Common myeloid progenitor, CD34-positive (primary cell): ENCODE results near the gene TOP2A.

Experiments used
- CTCF ChIA-PET: fragments of 350-600 bp; sonication (Branson Sonifier 250); formaldehyde crosslinking; loops from one replicate; lab custom pipeline; 2021; ENCODE audit warnings: antibody characterized with exemption; lab: Charles Lee
- POLR2A ChIA-PET: fragments of 350-600 bp; sonication (Branson Sonifier 250); formaldehyde crosslinking; loops from one replicate; lab custom pipeline; 2021; ENCODE audit warnings: antibody characterized with exemption; lab: Charles Lee
- DNase-seq, 3 donors: peaks; one replicate each; pipeline versions ENCODE4 v3.0.0 to v3.0.0-alpha.2; 2013
- H3K27ac ChIP-seq, 2 experiments: 1 replicate in 1 of 2; 2 replicates in 1 of 2; pipeline ENCODE4 v1.7.0; 2013; ENCODE audit warnings: inconsistent platforms in 2 of 2, low read length in 2 of 2, mild to moderate bottlenecking in 2 of 2, low read depth in 1 of 2, moderate library complexity in 1 of 2; ENCODE audit not compliant: severe bottlenecking in 2 of 2, insufficient read depth in 1 of 2, poor library complexity in 1 of 2
- H3K27me3 ChIP-seq, 5 experiments: replicated peaks in 2 of 5; 1 replicate in 3 of 5; 2 replicates in 2 of 5; pipeline versions ENCODE4 v1.6.1 to v1.7.0; 2013; ENCODE audit warnings: low read length in 4 of 5, mild to moderate bottlenecking in 2 of 5, moderate library complexity in 2 of 5, inconsistent platforms in 1 of 5; ENCODE audit not compliant: insufficient read depth in 5 of 5, control insufficient read depth in 4 of 5
- H3K36me3 ChIP-seq, 4 experiments: 1 replicate in 2 of 4; 2 replicates in 2 of 4; pipeline versions ENCODE4 v1.6.1 to v1.7.0; 2013; ENCODE audit warnings: low read length in 3 of 4, control low read depth in 1 of 4, mild to moderate bottlenecking in 1 of 4; ENCODE audit not compliant: control insufficient read depth in 4 of 4, insufficient read depth in 4 of 4
- H3K4me1 ChIP-seq, 4 experiments: 1 replicate in 3 of 4; 2 replicates in 1 of 4; pipeline versions ENCODE4 v1.6.1 to v1.7.1; 2013; ENCODE audit warnings: low read length in 3 of 4, mild to moderate bottlenecking in 3 of 4, control low read depth in 1 of 4, inconsistent platforms in 1 of 4, moderate library complexity in 1 of 4; ENCODE audit not compliant: control insufficient read depth in 4 of 4, insufficient read depth in 4 of 4; ENCODE audit errors: control extremely low read depth in 1 of 4
- H3K4me3 ChIP-seq, 7 experiments: 1 replicate in 4 of 7; 2 replicates in 3 of 7; pipeline versions ENCODE4 v1.5.1 to v1.7.0; 2013; ENCODE audit warnings: mild to moderate bottlenecking in 7 of 7, low read length in 6 of 7, moderate library complexity in 6 of 7, inconsistent platforms in 2 of 7, low read depth in 2 of 7, control low read depth in 1 of 7; ENCODE audit not compliant: insufficient read depth in 4 of 7, control insufficient read depth in 1 of 7; ENCODE audit errors: extremely low read depth in 1 of 7
- H3K9me3 ChIP-seq, 5 experiments: 1 replicate in 4 of 5; 2 replicates in 1 of 5; pipeline versions ENCODE4 v1.6.1 to v1.7.1; 2013; ENCODE audit warnings: low read length in 4 of 5, mild to moderate bottlenecking in 2 of 5, inconsistent platforms in 1 of 5, low read depth in 1 of 5, moderate library complexity in 1 of 5; ENCODE audit not compliant: control insufficient read depth in 4 of 5, insufficient read depth in 2 of 5; ENCODE audit errors: control extremely low read depth in 1 of 5
- WGBS: methylation state at CpG from one replicate; pipeline ENCODE4 v1.1.5; 2013; ENCODE audit not compliant: insufficient coverage; 5-methylcytosine and 5-hydroxymethylcytosine counted together

Gene TOP2A

DNA sequence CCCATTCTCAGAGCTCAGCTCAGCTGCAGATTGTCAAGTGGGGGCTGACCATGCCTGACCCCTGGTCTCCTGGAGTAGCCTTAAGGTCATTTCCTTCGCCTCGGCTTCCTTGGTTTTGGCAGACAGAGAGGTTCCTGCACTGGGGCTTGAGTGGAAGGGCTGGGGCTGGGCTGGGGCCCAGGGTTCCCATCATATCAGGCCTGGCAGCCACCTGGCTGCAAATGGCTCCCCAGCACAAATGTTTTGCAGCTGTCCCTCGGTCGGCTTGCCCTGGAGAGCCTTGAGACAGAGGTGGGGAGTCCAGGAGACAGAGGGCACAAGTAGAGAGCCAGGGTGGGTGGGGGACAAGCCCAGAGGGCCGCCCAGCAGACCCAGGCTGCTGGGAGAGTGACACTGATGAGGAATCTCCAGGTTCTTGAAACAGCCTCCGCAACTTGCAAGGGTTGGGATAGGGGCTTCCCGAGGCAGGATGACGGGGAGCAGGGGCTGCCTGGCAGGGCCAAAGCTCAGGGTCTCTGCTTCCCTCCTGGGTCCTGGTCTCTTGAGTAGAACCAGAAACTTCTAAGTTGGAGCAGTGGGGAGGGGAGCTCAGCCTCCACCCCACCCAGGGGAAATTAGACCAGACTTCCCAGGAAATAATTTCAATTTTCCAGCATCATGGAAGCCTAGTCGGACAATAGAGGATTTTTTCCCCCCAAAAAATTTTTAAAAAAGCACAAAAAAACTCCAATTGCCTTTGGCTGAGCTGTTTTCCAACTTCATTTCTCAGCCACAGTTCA is 44.8 kb upstream of the TOP2A start:
- Histone ChIP-seq H3K36me3 (no peaks in the 10 kb centered on the region), H3K27ac (no peak overlapping the region), H3K4me1 (no peaks in the 10 kb centered on the region), H3K27me3 (no peaks in the 10 kb centered on the region), H3K9me3 (no peaks in the 10 kb centered on the region), H3K4me3 (no peak overlapping the region)
- CTCF ChIA-PET: interaction anchor here (0.8 to 1.6 kb wide), 4 partner anchors 12 to 96 kb away, joined by 3 to 4 read pairs (median 4); no protein-coding TSS in a partner anchor
- POLR2A ChIA-PET: interaction anchor here (0.8 kb wide), 1 partner anchor 66 kb away, joined by 3 read pairs; no protein-coding TSS in a partner anchor
- no peak for DNase-seq
- WGBS: 100% methylated on average over 8 of the region's 9 CpGs

- H3K27me3 ChIP-seq: no peaks in the 10 kb centered on the region
- H3K27ac ChIP-seq: no peak overlapping the region
- ChIA-PET CTCF (interaction anchor here (0.8 to 1.6 kb wide), 5 partner anchors 10 to 97 kb away, joined by 3 to 5 read pairs (median 4); no protein-coding TSS in a partner anchor), POLR2A (no interaction called here)
- H3K9me3 ChIP-seq: no peaks in the 10 kb centered on the region
- H3K4me1 ChIP-seq: no peaks in the 10 kb centered on the region
- 91% methylated on average over 6 of the region's 12 CpGs for WGBS
- no peaks in the 10 kb centered on the region for H3K36me3 ChIP-seq
- DNase-seq: no peak
- no peak overlapping the region for H3K4me3 ChIP-seq
These were observed 44.1 kb upstream of the TOP2A start for GRCh38 chr17:40461732-40462342.

DNA sequence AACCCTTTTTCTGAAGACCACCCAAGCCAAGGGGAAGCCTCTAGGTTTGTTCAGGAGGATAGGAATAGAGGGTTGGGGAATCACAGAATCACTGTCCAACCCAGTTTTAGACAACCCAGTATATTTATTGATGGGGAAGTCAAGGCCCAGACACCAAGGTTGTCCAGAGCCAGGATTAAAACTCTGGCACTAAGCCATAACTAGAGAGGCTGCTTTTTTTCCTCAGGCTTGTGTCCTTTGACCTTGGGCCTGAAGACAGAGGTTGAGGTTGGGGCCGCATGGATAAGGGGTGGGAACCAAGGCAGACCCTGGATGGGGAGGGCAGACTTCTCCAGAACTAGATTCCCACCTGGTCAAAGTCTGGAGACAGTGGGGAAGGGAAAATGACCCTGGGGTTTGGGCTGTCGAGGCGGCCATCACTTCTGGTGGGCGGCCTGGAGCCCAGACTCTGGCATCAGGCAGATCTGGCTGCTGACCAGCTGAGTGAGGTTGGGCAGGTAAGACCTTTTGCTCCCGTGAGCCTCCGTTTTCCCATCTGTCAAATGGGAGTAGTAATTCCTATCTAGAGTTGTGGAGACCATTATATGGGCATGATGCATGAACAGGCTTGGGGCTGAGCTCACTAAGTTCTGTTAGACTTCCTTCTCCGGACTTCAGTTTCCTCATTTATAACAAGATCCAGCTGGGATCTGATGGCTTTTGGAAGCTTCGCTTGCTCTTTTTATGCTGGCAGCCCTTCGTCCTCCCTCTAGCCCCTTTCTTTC is 43.5 kb upstream of the TOP2A start:
- Histone ChIP-seq H3K4me1 (no peaks in the 10 kb centered on the region), H3K36me3 (no peaks in the 10 kb centered on the region), H3K4me3 (no peak overlapping the region), H3K27me3 (peaks cover 0 to 3% (median 0%) of the 10 kb centered on the region in 5 experiments), H3K27ac (no peak overlapping the region), H3K9me3 (no peaks in the 10 kb centered on the region)
- POLR2A ChIA-PET: no interaction called here
- no peak for DNase-seq
- CTCF ChIA-PET: interaction anchor here (0.8 to 1.6 kb wide), 5 partner anchors 9 to 98 kb away, joined by 3 to 5 read pairs (median 4); no protein-coding TSS in a partner anchor
- 94% methylated on average over 3 of the region's 9 CpGs for WGBS

- Histone ChIP-seq H3K4me1 (no peaks in the 10 kb centered on the region), H3K9me3 (no peaks in the 10 kb centered on the region), H3K27ac (no peak overlapping the region), H3K27me3 (peaks cover 0 to 3% (median 0%) of the 10 kb centered on the region in 5 experiments), H3K36me3 (no peaks in the 10 kb centered on the region), H3K4me3 (no peak overlapping the region)
- POLR2A ChIA-PET: no interaction called here
- CTCF ChIA-PET: interaction anchor here (0.8 to 1.5 kb wide), 3 partner anchors 8 to 97 kb away, joined by 4 to 5 read pairs (median 5); no protein-coding TSS in a partner anchor
- no peak for DNase-seq
- 86% methylated on average over 1 of the region's 3 CpGs for whole genome bisulfite sequencing
These were observed 42.9 kb upstream of the TOP2A start for GRCh38 chr17:40460604-40460967.

- Histone ChIP-seq H3K4me3 (no peak overlapping the region), H3K36me3 (no peaks in the 10 kb centered on the region), H3K9me3 (no peaks in the 10 kb centered on the region), H3K27me3 (peaks cover 0 to 3% (median 0%) of the 10 kb centered on the region in 5 experiments), H3K27ac (no peak overlapping the region), H3K4me1 (no peaks in the 10 kb centered on the region)
- 100% methylated on average over 4 of the region's 8 CpGs for WGBS
- ChIA-PET POLR2A (interaction anchor here (0.6 kb wide), 1 partner anchor 252 kb away, joined by 4 read pairs; no protein-coding TSS in a partner anchor), CTCF (interaction anchor here (0.8 to 1.1 kb wide), 3 partner anchors 11 to 98 kb away, joined by 3 to 4 read pairs (median 3); no protein-coding TSS in a partner anchor)
- DNase-seq: no peak
These were observed 42.2 kb upstream of the TOP2A start for GRCh38 chr17:40459636-40460603.

GRCh38 chr17:40458851-40459482 is 41.3 kb upstream of the TOP2A start:
- CTCF ChIA-PET: interaction anchor here (1.0 to 1.1 kb wide), 2 partner anchors 12 to 42 kb away, joined by 3 read pairs; no protein-coding TSS in a partner anchor
- H3K4me3 ChIP-seq: no peak overlapping the region

More at GRCh38 chr17:40458851-40459482, 41.3 kb upstream of the TOP2A start:
- Histone ChIP-seq H3K4me1 (no peaks in the 10 kb centered on the region), H3K27ac (no peak overlapping the region), H3K36me3 (no peaks in the 10 kb centered on the region), H3K9me3 (no peaks in the 10 kb centered on the region), H3K27me3 (peaks cover 0 to 3% (median 0%) of the 10 kb centered on the region in 5 experiments)
- no peak for DNase-seq
- 99% methylated on average over 11 of the region's 12 CpGs for WGBS
- POLR2A ChIA-PET: interaction anchor here (0.6 kb wide), 1 partner anchor 251 kb away, joined by 4 read pairs; no protein-coding TSS in a partner anchor
